SW480 (cell line): ENCODE data around the gene TTC28.
A peak's percentile ranks its signal among the peaks of the same experiment; 100 is the strongest.

ENCODE experiments used
- DNase-seq: peaks from one replicate; pipeline ENCODE4 v3.0.0-alpha.2; 2016; ENCODE audit warnings: low spot score

TTC28 gene

DNA sequence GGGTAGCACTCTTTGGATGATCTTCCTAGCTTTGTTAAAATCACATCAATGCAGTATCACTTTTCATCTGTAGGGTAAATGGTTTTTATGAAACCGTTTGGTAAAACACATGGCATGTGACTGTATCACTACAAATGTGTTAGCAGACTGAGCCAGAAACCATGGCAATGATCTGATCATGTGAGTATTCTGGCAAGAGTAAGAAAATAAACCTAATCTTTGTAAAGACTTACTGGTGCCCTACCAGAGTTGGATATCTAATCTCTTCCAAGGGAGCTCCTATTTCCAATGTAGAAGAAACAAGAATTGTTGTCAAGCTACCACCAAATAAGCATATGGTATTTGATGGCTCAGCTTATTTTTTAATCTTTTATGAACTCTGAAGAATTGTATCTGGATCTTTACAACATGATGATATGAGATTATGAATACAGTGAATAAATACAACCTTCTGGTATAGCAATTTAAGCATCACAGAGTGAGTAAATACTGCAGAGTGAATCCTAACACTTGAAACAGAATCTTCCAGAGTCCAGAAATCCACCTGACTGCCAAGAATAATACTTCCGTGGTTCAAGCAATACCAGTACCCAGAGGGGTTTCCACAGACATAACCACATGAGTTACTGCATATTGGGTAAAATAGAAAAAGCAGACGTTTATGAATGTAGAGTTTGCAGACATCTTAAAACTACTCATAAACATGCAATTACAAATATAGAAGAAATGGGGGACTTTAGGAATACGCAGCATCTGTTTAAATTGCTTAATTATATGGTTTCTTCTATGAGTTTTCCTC, 238.8 kb downstream of the TTC28 start:
- no peak for DNase-seq

DNA sequence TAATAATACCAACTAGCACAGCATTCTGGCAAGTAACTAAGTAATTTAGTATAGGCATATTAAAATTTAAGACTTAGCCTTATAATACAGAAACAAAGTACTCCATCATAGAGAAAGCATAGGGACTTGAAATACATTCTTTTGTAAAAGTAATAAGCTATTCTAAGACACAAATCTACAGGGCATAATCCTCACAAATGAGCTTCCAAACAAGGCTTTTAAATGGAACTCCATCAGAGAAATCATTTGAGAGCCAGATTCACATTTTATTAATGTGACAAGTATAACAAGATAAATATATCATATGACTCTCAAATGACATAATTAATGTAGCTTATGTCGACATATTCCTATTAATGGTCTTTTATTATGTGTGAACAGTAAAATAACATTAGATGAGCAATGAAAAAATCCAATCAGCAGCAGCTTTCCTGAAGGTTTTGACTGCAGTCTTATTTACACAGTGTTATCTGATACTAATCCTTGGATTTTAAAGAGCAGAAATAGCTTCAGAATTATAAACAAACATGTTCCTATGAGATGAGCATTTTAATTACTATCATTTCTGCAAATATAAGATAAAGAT, 241.4 kb downstream of the TTC28 start:
- DNase-seq, result no peak

DNA sequence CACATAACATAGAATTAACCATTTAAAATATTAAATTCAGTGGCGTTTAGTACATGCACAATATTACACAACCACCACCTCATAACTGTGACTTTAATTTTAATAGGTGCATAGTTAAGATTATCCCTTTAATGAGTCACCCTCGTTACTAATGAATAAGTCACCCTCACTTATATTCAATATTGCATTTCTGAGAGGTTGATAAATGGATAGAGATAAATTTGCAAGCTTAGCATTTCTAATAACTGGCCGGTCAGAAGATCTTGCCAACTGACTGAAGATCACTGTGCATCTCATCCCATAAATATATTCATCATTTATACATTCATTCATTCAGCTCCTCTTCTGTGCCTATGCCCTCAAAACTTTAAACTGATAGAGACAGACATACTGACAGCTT, 243.7 kb downstream of the TTC28 start:
- DNase-seq, result no peak

DNA sequence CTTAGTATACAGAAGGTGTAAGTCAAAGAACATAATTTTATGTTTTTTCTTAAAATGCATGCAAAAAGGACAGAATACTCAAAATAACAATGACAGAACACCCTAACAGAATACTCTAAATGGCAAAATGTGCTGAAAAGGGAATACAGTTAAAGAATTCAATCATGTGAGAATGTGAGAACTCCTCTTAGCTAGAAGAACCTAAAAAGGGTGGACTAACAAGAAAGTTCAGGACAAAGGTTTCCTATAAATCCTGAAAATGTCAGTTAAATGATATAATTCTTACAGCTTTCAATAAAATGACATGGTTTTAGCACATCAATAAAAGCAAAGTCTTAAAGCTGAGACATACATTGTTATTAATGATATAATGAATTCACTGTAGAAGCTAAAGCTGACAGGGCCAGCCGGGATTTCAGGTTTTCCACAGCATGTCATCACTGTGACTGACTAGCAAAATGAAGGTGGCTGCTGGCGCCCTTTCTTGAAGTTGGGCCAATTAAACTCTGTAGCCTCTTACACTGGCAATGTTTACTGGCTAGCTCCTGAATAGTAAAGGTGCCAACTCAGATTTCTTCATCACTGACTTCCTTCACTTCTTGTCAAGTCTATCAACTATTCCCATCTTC, 244.4 kb downstream of the TTC28 start:
- DNase-seq, result no peak

DNA sequence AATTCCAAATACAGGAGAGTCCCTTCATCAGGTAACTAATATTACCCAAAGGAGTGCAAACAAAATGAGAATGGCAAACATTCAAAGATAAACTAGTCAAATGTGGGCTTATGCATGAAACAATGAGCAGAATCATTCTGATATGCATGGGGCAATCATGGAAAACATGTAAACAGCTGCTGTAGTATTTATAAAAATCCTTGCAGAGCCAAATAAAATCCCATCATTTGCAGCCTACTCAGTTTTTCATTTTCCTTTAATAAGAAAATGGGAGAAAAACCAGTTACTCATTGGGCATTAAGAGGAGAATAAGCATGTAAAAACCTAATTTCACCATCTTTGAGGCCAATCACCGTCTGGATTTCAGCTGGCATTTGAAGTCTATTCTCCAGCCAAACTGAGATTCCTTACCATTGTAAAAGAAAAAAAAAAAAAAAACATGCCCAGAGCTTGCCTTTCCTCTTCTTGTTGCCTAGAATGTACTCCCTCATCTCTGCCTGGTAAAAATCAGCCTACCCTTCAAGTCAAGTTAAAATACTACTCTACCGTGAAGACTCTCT, 249.1 kb downstream of the TTC28 start:
- no peak for DNase-seq

DNA sequence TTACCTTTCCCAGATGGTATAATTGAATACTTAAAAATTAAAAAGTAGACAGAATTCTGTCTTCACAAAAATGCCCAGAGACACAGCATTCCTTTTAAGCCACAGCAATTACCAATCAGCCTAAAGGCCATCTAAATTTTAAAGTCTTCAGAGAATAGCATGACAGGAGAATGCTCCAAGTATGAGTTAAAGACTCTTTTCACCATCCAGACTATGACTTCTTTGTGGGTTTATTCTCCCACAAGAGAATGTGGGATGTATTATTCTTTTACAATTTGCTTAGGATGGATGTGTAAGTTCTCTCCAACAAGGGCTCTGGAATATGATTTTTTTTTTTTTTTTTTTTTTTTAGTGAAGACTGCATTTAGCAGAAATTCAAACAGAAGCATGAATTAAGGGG, 249.9 kb downstream of the TTC28 start:
- DNase-seq, result no peak

DNA sequence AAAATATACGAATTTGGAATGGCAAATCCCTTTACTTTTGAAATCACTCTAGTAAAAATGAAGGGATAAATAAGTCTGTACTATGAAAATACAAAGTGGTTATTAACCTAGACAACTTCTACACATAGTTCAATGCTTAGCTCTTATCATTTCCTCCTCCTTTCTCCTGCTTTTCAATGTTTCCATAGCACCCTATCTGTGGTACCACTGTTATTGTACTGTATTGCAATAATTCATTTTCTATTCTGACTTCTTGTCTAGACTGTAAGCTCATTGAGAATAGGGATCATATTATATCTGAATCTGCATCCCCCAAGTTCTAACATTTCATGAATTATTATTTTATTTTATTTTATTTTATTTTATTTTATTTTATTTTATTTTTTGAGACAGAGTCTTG, 251.4 kb downstream of the TTC28 start:
- DNase-seq, result no peak

DNA sequence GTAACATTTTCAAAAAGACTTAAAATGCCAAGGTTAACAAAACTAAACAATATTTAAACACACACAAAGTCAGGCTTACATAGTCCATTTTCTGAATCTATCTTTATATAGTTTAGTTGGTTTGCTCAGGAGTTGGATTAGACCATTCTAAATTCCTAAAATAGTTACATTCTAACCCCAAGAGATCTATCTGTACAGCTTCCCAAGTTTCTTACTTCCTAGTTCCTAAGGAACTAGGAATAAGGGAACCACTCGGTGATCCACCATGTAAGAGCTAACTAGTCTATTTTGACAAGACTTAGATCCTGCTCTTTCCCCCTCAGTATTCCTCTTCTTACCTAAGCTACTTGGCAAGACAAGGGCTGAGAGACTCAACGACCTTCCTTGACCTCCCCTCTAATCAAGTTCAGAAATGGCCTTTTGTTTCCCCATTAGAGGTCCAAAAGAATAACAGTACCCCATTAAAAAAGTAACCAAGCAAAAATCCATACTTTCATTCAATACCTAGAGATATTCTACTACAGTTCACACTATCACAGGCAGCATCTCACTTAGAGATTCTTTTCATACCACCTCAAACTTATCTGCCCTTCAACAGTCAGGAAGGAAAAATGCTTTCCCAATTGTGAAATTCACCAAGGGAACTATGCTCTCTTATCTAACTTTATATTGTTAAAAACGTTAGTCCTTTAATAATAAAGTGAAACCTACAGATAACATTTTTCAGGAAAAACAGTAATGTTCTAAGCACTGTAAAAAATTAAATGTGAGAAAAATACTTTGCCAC, 253.1 kb downstream of the TTC28 start:
- DNase-seq, result no peak

DNA sequence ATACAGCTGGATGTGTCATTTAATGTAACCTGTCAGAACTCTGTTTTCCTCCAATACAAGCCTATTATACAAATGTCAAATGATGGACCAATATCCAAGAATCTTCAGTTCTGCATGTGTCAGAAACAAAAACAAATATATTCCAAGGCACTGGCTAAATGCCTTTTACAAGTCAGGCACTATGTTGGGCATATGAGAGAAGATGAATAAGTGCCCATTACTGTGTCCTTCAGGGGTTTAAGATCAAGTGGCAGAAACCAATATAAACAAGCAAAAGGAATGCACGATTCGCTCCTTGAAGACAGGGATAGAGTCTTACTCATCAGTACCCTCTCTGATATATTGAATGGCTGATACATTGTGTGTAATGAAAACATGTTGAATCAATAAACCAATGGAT, 254.4 kb downstream of the TTC28 start:
- no peak for DNase-seq

DNA sequence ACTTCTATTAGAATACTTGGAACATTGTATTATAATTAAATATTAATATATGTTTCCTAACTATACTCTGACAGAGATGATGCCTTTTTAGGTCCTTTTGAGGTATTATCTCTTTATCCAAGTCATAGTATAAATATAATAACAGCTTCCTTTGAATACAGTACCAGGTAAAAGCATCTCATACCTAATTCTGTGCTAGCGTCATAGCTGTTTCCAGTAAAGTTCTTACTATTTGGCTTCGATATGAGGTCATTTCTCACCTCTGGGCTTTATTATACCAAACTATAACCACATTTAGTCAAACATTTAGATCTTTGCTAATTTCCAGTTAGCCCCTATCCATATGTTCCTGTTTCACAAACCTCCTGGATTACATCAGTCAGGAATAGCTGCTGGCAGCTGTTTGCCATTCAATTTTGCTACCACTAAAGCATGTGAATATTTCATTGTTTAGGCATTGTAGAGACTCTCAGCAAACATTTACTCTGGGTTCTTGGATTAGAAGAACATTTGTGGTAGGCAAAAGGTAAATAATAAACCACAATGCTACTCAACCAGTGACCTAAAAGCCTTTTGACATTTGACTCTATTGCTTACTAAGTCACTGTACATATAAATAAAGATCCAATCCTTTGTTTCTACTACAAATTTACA, 255.1 kb downstream of the TTC28 start:
- DNase-seq, result peak; percentile 39

DNA sequence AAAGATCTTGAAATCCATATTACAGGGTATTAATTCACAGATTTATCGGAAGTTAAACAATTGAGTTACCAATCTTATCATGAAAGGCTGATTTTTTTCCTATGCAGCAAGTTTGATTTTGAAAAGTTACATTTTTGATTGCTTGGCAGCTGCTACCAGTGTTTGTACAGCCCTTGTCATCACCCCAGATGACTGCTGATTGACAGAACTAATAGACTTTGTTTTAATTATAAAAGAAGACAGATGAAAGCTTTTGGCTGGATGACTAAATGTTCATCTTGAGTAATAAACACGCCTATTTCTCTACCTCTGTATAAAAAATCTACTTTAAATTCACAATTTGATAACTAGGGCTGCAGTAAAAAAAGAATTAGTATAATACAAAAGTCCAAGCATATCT, 259.7 kb downstream of the TTC28 start:
- no peak for DNase-seq

DNA sequence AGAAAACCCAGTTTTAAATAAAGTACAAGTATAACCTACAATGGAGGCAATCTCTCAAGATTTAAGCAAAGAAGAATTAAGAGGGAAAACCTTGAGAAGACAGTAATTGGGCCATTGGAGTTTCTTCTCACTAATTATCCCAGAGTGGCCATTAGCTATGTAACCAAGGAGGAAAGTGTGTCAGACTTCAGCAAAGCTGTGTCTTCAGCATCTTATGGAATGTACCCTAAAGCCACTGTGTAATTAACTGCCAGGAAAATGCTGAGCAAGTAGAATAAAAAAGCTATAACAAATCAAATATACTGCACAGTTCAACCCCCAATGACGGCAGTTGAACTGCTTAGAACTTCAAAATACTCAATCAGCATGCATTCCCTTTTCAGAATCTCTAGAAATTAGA, 261.6 kb downstream of the TTC28 start:
- no peak for DNase-seq

DNA sequence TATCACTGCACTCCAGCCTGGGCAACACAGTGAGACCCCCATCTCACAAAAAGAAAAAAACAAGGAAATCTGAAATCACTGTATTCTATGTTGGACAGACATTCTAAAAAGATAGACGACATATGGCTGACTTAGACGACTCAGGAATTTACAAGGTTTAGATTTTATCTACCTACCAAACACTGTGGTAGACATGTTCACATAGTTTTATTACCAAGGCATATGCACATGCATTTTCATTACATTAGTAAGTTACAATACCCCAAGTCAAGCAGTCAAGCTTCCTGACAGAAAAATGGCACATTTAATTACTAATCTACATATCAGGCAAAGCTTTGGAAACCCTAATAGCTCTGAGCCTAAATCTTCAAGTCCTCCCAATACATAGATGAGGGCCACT, 262.2 kb downstream of the TTC28 start:
- DNase-seq, result no peak

DNA sequence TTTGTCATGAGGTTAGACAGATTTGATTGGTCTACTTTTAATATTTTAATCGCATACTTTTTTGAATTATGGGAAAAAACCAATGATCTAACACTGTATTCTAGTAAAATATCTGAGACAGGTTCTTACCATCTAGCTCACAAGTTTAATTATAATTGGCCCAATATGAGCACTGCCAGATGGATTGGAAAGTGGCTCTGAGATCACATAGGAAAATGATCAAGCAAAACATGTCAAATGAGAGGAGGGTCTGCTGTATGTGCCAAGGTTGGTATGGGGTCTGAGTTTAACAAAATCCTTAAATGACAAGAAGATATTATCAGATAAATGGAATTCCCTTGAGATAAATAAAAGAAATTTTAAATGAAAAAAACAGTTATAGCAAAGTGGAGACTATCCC, 264.7 kb downstream of the TTC28 start:
- no peak for DNase-seq

DNA sequence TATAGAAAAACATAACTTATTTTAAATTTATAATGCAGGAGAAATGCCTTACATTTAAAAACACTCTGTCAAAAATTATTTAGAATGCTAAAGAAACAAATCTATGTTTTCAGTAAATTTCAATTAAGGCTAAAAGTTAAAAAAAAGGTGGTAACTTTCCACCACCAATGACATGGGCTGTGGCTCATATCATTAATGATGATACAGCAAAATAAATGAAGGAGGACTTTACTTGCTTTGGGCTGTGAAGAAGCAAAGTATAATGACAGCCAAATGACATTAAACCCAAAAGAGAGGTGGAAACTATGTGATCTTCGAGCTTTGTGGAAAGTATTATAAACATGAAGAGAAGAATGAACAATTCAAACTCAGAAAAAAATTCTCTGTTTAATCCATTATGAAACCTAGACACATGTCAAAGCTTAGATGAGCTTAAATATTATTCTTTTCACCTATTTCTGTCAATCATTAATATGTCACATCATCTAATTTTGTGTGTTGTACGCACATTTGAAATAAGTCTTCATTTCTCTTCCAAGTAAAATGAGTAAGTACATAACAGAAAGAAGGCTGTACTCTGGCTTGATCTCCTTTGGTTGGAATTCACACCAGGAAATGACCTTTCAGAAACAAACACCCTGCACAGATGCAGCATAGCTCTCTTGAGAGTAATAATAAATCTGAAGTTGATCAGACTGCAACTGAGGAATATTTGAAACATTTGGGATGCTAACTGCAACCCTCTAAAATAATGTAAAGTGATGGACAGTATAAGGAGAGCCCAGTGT, 265.8 kb downstream of the TTC28 start:
- DNase-seq, result no peak

DNA sequence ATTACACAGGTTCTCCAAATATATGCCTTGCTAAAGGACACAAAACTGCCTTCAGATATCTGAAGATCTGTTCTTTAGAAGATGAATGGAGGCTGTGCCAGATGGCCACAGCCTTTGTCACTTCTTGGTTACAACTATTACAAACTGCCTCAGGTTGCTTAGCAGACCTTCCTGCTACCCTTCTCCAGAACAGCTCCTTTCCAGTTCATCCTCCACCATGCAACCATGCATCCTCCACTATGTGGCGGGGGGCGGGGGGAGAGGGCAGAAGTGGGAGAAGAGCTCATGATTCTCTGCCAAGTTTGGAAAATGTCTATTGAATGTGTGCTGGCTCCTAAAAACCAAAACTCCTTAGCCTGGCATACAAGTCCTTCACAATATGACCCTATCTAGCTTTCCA, 267.5 kb downstream of the TTC28 start:
- no peak for DNase-seq

DNA sequence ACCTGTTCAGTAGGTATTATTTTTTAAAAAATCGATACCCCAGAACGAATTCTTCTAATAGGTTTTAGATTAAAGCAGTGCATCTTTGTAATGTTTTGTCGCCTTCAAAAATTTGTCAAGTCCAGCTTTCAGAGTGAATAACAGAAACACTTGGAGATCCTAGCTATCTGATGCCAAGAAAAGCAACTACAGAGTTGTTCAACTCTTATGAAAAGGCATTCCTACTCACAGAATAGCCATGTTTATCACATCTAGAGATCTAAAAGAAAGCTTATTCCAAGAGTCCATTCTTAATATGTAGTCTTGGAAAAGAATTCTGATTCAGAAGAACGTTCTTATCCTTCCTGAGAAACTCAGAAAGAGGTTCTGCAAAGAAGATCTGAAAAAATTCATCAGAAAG, 268.5 kb downstream of the TTC28 start:
- DNase-seq, result no peak

DNA sequence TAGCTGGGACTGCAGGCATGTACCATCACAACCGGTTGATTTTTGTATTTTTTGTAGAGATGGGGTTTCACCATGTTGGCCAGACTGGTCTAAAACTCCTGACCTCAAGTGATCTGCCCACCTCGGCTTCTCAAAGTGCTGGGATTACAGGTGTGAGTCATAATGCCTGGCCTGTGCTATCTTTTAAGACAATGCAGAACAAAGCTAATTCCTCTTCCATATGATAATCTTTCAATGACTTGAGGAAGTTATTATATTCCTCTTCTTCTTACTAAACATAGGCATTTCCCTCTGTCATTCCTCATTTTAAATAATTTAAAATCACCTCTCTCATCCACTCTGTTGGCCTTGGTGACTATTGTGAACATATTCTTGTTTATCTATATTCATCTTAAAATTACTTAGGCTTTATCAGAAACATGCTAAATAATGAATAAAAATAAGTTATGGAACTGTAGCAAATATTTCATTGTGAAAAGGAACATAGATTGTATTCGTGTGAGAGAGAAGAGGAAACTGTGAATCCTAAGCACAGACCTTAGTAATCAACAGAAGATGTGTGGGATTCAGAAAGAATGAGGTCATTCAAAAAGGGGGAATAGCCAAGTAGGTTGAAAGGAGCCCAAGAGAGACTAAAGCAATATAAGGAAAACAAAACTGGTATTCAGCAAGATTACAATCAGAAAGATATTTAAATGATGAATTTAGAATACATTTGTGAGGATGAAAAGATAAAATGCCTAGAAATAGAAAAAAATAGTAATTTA, 269.4 kb downstream of the TTC28 start:
- DNase-seq, result no peak

DNA sequence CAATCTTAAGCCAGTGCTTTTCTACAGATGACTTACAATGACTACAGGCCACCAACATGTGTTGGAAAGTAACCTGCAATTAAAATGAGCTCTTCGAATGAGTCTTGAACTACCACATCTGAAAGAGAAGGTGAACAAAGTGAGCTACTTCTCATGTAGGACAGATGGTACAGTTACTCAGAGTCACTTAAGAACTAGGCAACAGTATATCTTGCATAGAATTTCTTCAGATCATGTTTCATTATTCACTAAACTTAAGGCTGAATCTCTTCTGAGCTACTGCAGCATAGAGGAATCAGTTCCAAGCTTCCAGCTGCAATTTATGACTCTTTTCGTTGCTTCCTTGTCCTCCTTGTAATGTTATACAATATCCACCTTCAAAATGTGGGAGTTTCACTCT, 270.9 kb downstream of the TTC28 start:
- DNase-seq, result no peak

DNA sequence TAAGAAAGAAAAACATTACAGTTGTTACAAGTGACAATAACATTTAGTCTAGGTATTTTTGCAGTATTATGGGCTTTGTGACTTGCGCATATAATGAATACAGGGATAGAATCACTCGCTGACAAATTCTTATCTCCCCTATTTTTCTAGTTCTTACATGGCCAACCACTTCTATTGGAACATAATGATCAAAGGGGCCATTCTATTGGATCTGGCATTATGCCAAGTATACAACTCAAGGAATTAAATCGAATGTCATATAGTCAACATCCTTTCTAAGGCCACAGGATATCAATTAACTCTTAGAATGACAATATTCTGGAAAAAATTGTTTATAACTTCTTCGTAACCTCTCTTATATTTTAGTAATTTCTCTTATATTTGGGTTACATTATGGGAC, 272.0 kb downstream of the TTC28 start:
- no peak for DNase-seq
